GM12875 (cell line): ENCODE data around the gene EML1.
"Not testable (repeated sequence)": the region's sequence is repeated elsewhere in the genome, so short reads cannot be mapped to it uniquely, and the experiment has no call there.

Experiments
- H3K4me3 ChIP-seq: one replicate; pipeline ENCODE4 v1.5.1; 2011; ENCODE audit warnings: low read depth, low read length, control low read depth
- TF ChIP-seq, protein P1 (sequence below): IDR thresholded peaks from 2 replicates; pipeline ENCODE4 v1.5.1; 2011; ENCODE audit warnings: low read depth, mild to moderate bottlenecking, control low read depth, inconsistent platforms, low read length, moderate library complexity, borderline replicate concordance; ENCODE audit not compliant: insufficient read depth

EML1 gene

DNA sequence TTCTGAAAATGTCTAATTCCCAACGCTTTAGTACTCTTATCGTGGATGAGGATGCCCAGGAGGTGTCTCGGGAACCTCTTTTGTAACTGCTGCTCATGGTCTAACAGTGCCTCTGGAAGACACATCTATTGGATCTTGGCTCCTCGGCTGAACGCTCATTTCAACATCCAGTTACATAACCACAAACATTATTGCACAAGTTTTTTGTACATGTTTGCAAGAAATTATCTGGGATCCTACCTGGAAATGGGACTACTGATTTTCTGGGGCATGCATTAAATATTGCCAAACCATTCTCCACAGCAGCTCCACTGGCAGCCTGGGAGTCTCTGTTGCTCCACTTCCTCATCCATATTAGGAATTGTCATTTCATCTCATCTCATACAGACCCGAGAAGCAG, 154.5 kb downstream of the EML1 start:
- TF ChIP-seq, protein P1, sequence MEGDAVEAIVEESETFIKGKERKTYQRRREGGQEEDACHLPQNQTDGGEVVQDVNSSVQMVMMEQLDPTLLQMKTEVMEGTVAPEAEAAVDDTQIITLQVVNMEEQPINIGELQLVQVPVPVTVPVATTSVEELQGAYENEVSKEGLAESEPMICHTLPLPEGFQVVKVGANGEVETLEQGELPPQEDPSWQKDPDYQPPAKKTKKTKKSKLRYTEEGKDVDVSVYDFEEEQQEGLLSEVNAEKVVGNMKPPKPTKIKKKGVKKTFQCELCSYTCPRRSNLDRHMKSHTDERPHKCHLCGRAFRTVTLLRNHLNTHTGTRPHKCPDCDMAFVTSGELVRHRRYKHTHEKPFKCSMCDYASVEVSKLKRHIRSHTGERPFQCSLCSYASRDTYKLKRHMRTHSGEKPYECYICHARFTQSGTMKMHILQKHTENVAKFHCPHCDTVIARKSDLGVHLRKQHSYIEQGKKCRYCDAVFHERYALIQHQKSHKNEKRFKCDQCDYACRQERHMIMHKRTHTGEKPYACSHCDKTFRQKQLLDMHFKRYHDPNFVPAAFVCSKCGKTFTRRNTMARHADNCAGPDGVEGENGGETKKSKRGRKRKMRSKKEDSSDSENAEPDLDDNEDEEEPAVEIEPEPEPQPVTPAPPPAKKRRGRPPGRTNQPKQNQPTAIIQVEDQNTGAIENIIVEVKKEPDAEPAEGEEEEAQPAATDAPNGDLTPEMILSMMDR, result no peak
- H3K4me3 ChIP-seq, result no peak overlapping the region

- not testable (repeated sequence) for H3K4me3 ChIP-seq
Measured at GRCh38 chr14:99949011-99949732, 156.0 kb downstream of the EML1 start.

DNA sequence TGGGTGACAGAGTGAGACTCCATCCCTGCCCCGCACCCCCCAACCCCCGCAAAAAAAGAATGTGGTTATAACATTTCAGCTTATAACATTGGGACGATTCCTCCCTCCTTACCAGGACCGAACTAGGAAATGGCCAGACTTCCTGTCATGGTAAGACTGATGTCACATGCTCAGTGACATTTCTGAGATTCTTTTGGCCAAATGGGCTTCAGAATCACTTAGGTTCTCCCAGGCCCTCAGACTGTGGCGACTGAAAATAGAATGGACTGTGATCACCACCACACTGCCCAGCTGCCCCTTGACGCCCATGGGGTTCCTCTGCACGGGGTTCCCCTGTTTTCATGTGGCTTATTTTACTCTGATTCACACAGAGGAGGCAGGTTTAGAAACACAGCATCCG, 157.0 kb downstream of the EML1 start:
- TF ChIP-seq, protein P1, result no peak
- no peak overlapping the region for H3K4me3 ChIP-seq

- TF ChIP-seq, protein P1, result no peak
- H3K4me3 ChIP-seq, result no peak overlapping the region
Measured at GRCh38 chr14:99951085-99951484, 157.9 kb downstream of the EML1 start.

DNA sequence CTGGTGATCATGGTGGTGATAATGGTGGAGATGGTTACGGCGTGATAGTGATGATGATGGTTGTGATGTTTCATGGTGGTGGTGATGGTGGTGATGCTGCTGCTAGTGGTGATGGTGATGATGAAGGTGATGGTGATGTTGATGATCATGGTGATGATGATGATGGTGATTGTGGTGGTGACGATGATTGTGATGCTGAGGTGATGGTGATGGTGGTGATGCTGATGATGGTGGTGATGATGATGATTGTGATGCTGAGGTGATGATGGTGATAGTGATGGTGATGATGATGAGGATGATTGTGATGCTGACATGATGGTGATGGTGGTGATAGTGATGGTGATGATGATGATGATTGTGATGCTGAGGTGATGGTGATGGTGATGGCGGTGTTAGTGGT, 158.8 kb downstream of the EML1 start:
- TF ChIP-seq, protein P1, result no peak
- no peak overlapping the region for H3K4me3 ChIP-seq

DNA sequence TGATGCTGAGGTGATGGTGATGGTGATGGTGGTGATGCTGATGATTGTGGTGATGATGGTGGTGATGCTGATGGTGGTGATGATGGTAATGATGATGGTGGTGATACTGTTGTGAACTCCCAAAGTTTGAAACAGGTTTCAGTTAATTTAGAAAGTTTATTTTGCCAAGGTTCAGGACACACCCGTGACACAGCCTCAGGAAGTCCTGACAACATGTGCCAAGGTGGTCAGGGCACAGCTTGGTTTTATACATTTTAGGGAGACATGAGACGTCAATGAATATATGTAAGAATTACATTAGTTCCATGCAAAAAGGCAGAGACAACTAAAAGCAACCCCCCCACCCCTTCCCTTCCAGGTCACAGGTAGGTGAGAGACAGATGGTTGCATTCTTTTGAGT, 159.2 kb downstream of the EML1 start:
- H3K4me3 ChIP-seq, result no peak overlapping the region
- TF ChIP-seq, protein P1, result no peak

- H3K4me3 ChIP-seq, result no peak overlapping the region
- TF ChIP-seq, protein P1, result no peak
Measured at GRCh38 chr14:99955826-99956455, 162.7 kb downstream of the EML1 start.
